Ramos (cell line): ENCODE measurements around the gene PRXL2C.
"Not testable (repeated sequence)": the region's sequence is repeated elsewhere in the genome, so short reads cannot be mapped to it uniquely, and the experiment has no call there.

ENCODE experiments used
- in situ Hi-C: fragments of 300-500 bp; cut with MboI; formaldehyde crosslinking; loops from one replicate; pipeline ENCODE4 v1.14.3; 2022; ENCODE audit warnings: low sequenced_read_pairs; ENCODE audit not compliant: unreplicated experiment

Gene PRXL2C

DNA sequence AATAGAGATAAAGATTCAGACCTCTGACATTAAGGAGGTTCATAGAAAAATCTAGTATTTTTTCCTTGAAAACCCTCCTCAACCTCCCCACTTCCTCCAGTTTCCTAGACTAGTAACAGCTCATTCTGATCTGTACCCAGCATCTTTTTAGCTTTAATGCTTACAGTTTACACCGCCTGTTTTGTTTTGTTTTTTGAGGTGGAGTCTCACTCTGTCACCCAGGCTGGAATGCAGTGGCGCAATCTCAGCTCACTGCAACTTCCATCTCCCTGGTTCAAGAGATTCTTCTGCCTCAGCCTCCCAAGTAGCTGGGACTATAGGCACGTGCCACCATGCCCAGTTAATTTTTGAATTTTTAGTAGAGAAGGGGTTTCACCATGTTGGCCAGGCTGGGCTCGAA, 40.5 kb downstream of the PRXL2C start:
- in situ Hi-C loops = not testable (repeated sequence)

DNA sequence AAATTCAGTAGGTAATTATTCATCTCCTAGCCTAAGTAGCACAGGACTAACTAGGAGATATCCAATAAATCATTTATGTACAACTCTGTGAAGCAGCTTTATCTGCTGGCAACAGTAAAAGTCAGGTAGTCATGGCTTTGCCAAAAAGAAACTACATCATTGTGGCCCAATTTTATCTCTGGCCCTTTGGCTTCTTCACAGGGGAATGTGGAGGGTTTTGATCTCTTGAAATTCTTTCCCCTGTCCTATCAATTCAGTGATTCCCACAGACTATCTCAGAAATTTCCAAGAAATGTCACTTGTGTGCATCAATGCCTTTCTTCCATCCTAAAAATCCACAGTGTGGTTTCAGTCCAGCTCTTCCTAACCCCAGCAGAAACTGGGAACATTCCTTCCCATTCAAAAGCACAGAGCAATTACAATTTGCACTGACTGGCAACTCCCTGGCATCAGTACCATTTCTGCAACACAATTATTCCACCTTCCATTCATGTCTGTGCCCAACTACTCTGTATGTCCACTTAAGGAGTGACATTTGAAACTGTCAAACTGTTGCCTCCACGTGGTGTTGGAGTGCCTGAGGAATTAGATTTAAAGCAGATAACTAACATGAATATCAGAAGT, 42.0 kb downstream of the PRXL2C start:
- in situ Hi-C loops = no loop called here

- in situ Hi-C loops = no loop called here
Measured at GRCh38 chr9:96612105-96612965, 42.8 kb downstream of the PRXL2C start.

DNA sequence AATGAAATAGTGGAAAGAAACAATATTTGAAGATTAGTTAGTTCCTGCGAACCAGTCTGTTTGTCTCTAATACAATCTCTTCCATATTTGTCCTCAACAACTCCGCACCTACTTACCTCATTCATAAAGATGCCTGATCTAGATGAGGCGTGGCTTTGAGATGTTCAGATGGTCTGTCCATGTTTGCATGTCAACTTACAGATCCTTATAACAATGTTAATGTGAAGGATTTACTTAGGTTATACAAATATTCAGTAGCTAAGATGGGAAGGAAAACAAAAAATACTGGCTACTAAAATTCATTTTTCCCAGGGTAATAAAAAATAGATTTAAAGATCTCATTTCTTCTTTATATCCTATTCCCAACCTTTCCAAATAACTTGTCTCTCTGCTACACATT, 43.8 kb downstream of the PRXL2C start:
- in situ Hi-C loops = no loop called here

DNA sequence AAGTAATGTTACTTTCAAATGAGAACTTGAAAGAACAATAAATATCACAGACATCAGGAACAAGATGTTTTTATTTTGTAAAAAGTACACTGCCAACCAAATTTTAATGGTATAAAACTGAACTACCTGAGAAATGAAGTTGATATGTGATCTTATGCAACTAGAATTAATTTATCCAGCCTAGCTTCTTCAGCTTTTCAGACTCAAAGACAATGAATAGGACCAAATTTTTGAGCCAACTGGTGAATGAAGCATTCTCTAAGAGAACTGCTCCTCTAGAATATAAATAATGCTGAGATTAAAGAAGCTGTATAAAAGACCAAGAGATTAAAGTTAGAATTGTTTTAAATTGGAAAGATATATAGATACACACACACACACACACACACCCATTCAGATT, 45.4 kb downstream of the PRXL2C start:
- in situ Hi-C loops = no loop called here

GRCh38 chr9:96607971-96608370, 47.1 kb downstream of the PRXL2C start:
- in situ Hi-C loops = no loop called here

DNA sequence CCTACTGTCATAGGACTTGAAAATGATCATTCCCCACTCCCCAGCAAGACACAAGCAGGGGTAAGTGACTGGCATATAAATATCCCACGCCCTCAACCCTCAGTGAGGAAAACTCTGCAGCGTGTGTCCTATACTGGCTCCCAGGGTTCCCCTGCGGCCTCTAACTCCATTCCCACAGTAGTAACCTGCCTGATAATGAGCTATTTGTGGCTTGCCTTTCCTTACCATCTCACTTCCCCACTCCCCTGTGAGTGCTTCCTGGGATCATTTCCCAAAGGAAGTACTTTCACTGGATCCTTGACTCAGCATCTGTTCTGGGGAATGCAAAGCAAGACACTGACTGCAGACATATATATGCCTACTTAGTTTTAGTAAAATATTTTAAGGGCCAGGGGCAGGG, 49.8 kb downstream of the PRXL2C start:
- in situ Hi-C loops = no loop called here

- in situ Hi-C loops = no loop called here
Measured at GRCh38 chr9:96604004-96604319, 51.2 kb downstream of the PRXL2C start.

DNA sequence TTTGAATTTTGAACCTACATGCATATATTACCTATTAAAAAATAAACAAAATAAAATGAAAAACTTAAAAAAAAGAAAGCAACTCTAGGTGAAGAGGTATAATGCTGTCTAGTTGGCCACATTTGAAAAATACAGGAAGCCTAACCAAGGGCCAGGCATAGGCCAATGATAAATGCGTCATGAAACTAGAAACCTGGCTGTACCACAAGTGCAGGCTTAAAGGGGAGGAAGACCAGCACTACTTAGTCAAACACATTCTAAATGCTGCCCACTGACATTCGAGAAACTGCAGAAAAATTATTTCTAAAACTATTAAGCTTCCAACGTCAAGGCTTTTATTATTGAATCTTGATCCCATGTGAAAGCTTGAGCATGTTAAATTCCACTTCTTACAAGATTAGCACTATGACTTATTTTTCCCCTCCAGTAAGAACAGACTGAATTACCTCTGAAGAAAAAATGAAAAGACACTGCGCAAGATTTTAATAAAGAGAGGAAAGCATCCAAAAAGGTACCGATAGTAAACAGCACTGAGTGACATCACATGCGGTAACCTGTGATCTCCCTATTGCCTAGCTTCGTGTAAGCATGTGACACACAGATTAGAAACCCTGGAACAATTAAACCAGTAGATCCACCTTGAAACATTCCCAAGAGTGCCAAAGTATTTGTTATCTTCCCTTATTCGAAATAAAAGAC, 51.7 kb downstream of the PRXL2C start:
- in situ Hi-C loops = no loop called here

DNA sequence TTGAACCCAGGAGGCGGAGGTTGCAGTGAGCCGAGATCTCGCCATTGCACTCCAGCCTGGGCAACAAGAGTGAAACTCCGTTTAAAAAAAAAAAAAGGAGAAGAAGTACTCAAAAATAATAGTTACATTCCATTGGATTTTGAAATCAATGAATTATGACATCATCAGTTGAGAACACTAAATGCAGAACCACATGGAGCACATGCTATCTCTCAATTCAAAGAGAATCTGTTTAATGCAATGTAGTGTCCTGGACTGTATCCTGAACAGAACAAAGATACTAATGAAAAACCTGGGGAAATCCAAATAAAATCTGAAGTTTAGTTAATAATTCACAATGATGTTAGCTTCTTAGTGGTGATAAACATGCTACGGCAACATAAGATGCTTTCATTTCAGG, 55.8 kb downstream of the PRXL2C start:
- in situ Hi-C loops = no loop called here

DNA sequence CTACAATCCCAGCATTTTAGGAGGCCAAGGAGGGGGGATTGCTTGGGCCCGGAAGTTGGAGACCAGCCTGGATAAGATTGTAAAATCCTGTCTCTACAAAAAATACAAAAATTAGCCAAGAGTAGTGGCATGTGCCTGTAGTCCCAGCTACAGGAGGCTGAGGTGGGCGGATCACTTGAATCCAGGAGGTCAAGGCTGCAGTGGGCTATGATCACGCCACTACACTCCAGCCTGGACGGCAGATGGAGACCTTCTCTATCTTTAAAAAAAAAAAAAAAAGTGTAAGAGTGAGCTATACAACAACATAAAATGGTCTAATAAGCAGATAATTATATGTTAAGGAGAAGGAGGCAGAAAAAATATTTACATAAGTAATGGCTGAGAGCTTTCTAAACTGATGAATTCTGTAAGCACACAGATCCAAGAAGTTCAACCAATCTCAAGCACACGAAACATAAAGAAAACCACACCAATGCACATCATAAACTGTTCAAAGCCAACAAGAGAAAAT, 58.5 kb downstream of the PRXL2C start:
- in situ Hi-C loops = no loop called here
